NCI-H345 treated with DMSO at 0.1 percent for 48 hours (cell line): ENCODE measurements around the gene CAMK4.

Experiments
- DNase-seq: peaks from one replicate; lab custom pipeline; 2025; ENCODE audit not compliant: unreplicated experiment; lab: John Stamatoyannopoulos, UW

The CAMK4 gene

GRCh38 chr5:111223787-111224560 is at the start of gene CAMK4:
TSS of gene CAMK4 (plus strand) at chr5:111224384. CDS start at chr5:111224484, 100 bp downstream.
- DNase-seq = peak; percentile 49

GRCh38 chr5:111183064-111183463 is 41.1 kb upstream of the CAMK4 start:
- DNase-seq = no peak

- no peak for DNase-seq
Observed at GRCh38 chr5:111187079-111187478, 37.1 kb upstream of the CAMK4 start.

- no peak for DNase-seq
Observed at GRCh38 chr5:111194053-111194452, 30.1 kb upstream of the CAMK4 start.

GRCh38 chr5:111194925-111195324 is 29.3 kb upstream of the CAMK4 start:
- no peak for DNase-seq

- no peak for DNase-seq
Observed at GRCh38 chr5:111197523-111197922, 26.7 kb upstream of the CAMK4 start.

- DNase-seq = no peak
Observed at GRCh38 chr5:111198281-111198966, 25.8 kb upstream of the CAMK4 start.

- no peak for DNase-seq
Observed at GRCh38 chr5:111200828-111201227, 23.4 kb upstream of the CAMK4 start.

GRCh38 chr5:111201705-111202104 is 22.5 kb upstream of the CAMK4 start:
- DNase-seq = no peak

- no peak for DNase-seq
Observed at GRCh38 chr5:111211341-111211740, 12.8 kb upstream of the CAMK4 start.

- DNase-seq = no peak
Observed at GRCh38 chr5:111214052-111214742, 10.0 kb upstream of the CAMK4 start.

GRCh38 chr5:111215971-111216370 is 8.2 kb upstream of the CAMK4 start:
- DNase-seq = no peak

- no peak for DNase-seq
Observed at GRCh38 chr5:111221139-111221538, 3.0 kb upstream of the CAMK4 start.

GRCh38 chr5:111223101-111223786 is 940 bp upstream of the CAMK4 start:
- DNase-seq = no peak

- DNase-seq = no peak
Observed at GRCh38 chr5:111224561-111225345, 569 bp downstream of the CAMK4 start.

- DNase-seq = no peak
Observed at GRCh38 chr5:111225926-111226325, 1.7 kb downstream of the CAMK4 start.

GRCh38 chr5:111226556-111226955 is 2.4 kb downstream of the CAMK4 start:
- DNase-seq = no peak

GRCh38 chr5:111227226-111227782 is 3.1 kb downstream of the CAMK4 start:
- no peak for DNase-seq

- no peak for DNase-seq
Observed at GRCh38 chr5:111227801-111228200, 3.6 kb downstream of the CAMK4 start.

- no peak for DNase-seq
Observed at GRCh38 chr5:111228520-111229220, 4.5 kb downstream of the CAMK4 start.
